HEK293 (cell line): ENCODE data around the gene UFD1.

Experiments used
- CTCF ChIA-PET: fragments of 350-600 bp; formaldehyde crosslinking; extraction: SDS; loops from one replicate; lab custom pipeline; 2021; ENCODE audit warnings: antibody characterized with exemption; lab: Yijun Ruan, JAX
- POLR2A ChIA-PET: fragments of 300-600 bp; formaldehyde crosslinking; extraction: SDS; loops from one replicate; lab custom pipeline; 2020; ENCODE audit warnings: antibody characterized with exemption, inconsistent platforms; lab: Yijun Ruan, JAX
- H3K27ac ChIP-seq: fragments of 200-500 bp; sonication (Bioruptor generic); 2 replicates; pipeline ENCODE4 v1.5.1; 2014; ENCODE audit warnings: low read depth, low read length, control low read depth, inconsistent platforms; ENCODE audit errors: extremely low read depth
- H3K36me3 ChIP-seq, 2 experiments: fragments of 200-500 bp in 1 of 2; sonication (Bioruptor generic) in 1 of 2; 1 replicate in 1 of 2; 2 replicates in 1 of 2; pipeline ENCODE4 v1.5.1; 2014 to 2017; ENCODE audit warnings: inconsistent platforms in 2 of 2, low read length in 2 of 2; ENCODE audit not compliant: control insufficient read depth in 2 of 2, insufficient read depth in 1 of 2
- H3K4me1 ChIP-seq: fragments of 200-500 bp; sonication (Bioruptor generic); 2 replicates; pipeline ENCODE4 v1.5.1; 2014; ENCODE audit warnings: mild to moderate bottlenecking, low read length, inconsistent platforms; ENCODE audit not compliant: control insufficient read depth, insufficient read depth
- H3K4me3 ChIP-seq: 2 replicates; pipeline ENCODE4 v1.5.1; 2011; ENCODE audit warnings: low read depth, mild to moderate bottlenecking, control low read depth, low read length, moderate library complexity
- H3K9me3 ChIP-seq: fragments of 200-500 bp; sonication (Bioruptor generic); 2 replicates; pipeline ENCODE4 v1.5.1; 2014; ENCODE audit warnings: low read depth, low read length, inconsistent platforms; ENCODE audit not compliant: control insufficient read depth, insufficient read depth
- BCL11A ChIP-seq: fragments of 450-650 bp; formaldehyde crosslinking; IDR thresholded peaks from 2 replicates; pipeline ENCODE4 v1.5.1; 2016; ENCODE audit warnings: low read depth, missing biosample characterization, missing genetic modification characterization
- BCL11B ChIP-seq: fragments of 450-650 bp; formaldehyde crosslinking; IDR thresholded peaks from 2 replicates; pipeline ENCODE4 v1.5.1; 2016; ENCODE audit warnings: low read depth, missing biosample characterization, missing genetic modification characterization
- HOXC10 ChIP-seq: sonication (generic); formaldehyde crosslinking; IDR thresholded peaks from 2 replicates; pipeline ENCODE4 v1.8.1; 2023; ENCODE audit warnings: mild to moderate bottlenecking, missing genetic modification reagents
- SP3 ChIP-seq: fragments of 450-650 bp; formaldehyde crosslinking; IDR thresholded peaks from 2 replicates; pipeline ENCODE4 v1.5.1; 2016; ENCODE audit warnings: missing biosample characterization, missing genetic modification characterization
- YY1 ChIP-seq: fragments of 450-650 bp; formaldehyde crosslinking; IDR thresholded peaks from 2 replicates; pipeline ENCODE4 v1.5.1; 2018; ENCODE audit warnings: missing biosample characterization, missing genetic modification characterization
- ZFP41 ChIP-seq: fragments of 450-650 bp; formaldehyde crosslinking; IDR thresholded peaks from 2 replicates; pipeline ENCODE4 v1.5.1; 2016; ENCODE audit warnings: missing biosample characterization, missing genetic modification characterization, borderline replicate concordance
- ZNF114 ChIP-seq: fragments of 450-650 bp; formaldehyde crosslinking; IDR thresholded peaks from 2 replicates; pipeline ENCODE4 v1.5.0; 2017; ENCODE audit warnings: missing biosample characterization, missing genetic modification characterization
- ZNF169 ChIP-seq: fragments of 450-650 bp; formaldehyde crosslinking; IDR thresholded peaks from 2 replicates; pipeline ENCODE4 v1.5.1; 2016; ENCODE audit warnings: missing biosample characterization, missing genetic modification characterization
- ZNF184 ChIP-seq: fragments of 450-650 bp; IDR thresholded peaks from 2 replicates; pipeline ENCODE4 v1.5.1; 2018; ENCODE audit warnings: missing biosample characterization, mild to moderate bottlenecking, missing genetic modification characterization
- ZNF24 ChIP-seq: fragments of 450-650 bp; formaldehyde crosslinking; IDR thresholded peaks from 2 replicates; pipeline ENCODE4 v1.5.1; 2016; ENCODE audit warnings: missing biosample characterization, missing genetic modification characterization
- ZNF274 ChIP-seq, 2 experiments: fragments of 200-500 bp in 1 of 2; fragments of 450-650 bp in 1 of 2; sonication (Bioruptor generic) in 1 of 2; formaldehyde crosslinking in 1 of 2; IDR thresholded peaks; 2 replicates each; pipeline versions ENCODE4 v1.5.1 to v1.6.1; 2014 to 2016; ENCODE audit warnings: borderline replicate concordance in 1 of 2, inconsistent platforms in 1 of 2, low read length in 1 of 2, missing biosample characterization in 1 of 2, missing genetic modification characterization in 1 of 2
- ZNF354C ChIP-seq: fragments of 450-650 bp; formaldehyde crosslinking; IDR thresholded peaks from 2 replicates; pipeline ENCODE4 v1.5.1; 2016; ENCODE audit warnings: missing biosample characterization, missing genetic modification characterization, low read depth, borderline replicate concordance
- ZNF366 ChIP-seq: fragments of 450-650 bp; formaldehyde crosslinking; conservative IDR thresholded peaks from 2 replicates; pipeline ENCODE4 v1.5.1; 2016; ENCODE audit warnings: missing biosample characterization, missing genetic modification characterization
- ZNF37A ChIP-seq: fragments of 450-650 bp; IDR thresholded peaks from 2 replicates; pipeline ENCODE4 v1.5.1; 2018; ENCODE audit warnings: missing biosample characterization, missing genetic modification characterization
- ZNF394 ChIP-seq: fragments of 450-650 bp; formaldehyde crosslinking; IDR thresholded peaks from 2 replicates; pipeline ENCODE4 v1.5.1; 2016; ENCODE audit warnings: missing biosample characterization, missing genetic modification characterization, mild to moderate bottlenecking, moderate library complexity, borderline replicate concordance
- ZNF473 ChIP-seq: fragments of 450-650 bp; formaldehyde crosslinking; IDR thresholded peaks from 2 replicates; pipeline ENCODE4 v1.5.1; 2017; ENCODE audit warnings: missing biosample characterization, missing genetic modification characterization
- ZNF510 ChIP-seq: fragments of 450-650 bp; formaldehyde crosslinking; IDR thresholded peaks from 2 replicates; pipeline ENCODE4 v1.5.1; 2018; ENCODE audit warnings: mild to moderate bottlenecking, missing genetic modification characterization, missing biosample characterization; ENCODE audit not compliant: insufficient replicate concordance
- ZNF514 ChIP-seq: fragments of 450-650 bp; formaldehyde crosslinking; IDR thresholded peaks from 2 replicates; pipeline ENCODE4 v1.5.1; 2016; ENCODE audit warnings: missing biosample characterization, missing genetic modification characterization
- ZNF521 ChIP-seq: fragments of 450-650 bp; formaldehyde crosslinking; IDR thresholded peaks from 2 replicates; pipeline ENCODE4 v1.5.1; 2017; ENCODE audit warnings: missing biosample characterization, mild to moderate bottlenecking, missing genetic modification characterization
- ZNF571 ChIP-seq: fragments of 450-650 bp; formaldehyde crosslinking; IDR thresholded peaks from 2 replicates; pipeline ENCODE4 v1.5.0; 2017; ENCODE audit warnings: missing biosample characterization, missing genetic modification characterization
- ZNF610 ChIP-seq: fragments of 450-650 bp; formaldehyde crosslinking; IDR thresholded peaks from 2 replicates; pipeline ENCODE4 v1.5.1; 2016; ENCODE audit warnings: missing biosample characterization, missing genetic modification characterization, borderline replicate concordance
- ZNF624 ChIP-seq: fragments of 450-650 bp; formaldehyde crosslinking; IDR thresholded peaks from 2 replicates; pipeline ENCODE4 v1.5.1; 2017; ENCODE audit warnings: missing biosample characterization, missing genetic modification characterization
- ZNF707 ChIP-seq: fragments of 450-650 bp; formaldehyde crosslinking; IDR thresholded peaks from 2 replicates; pipeline ENCODE4 v1.5.1; 2016; ENCODE audit warnings: missing biosample characterization, missing genetic modification characterization
- ZSCAN30 ChIP-seq: fragments of 450-650 bp; IDR thresholded peaks from 2 replicates; pipeline ENCODE4 v1.5.1; 2018; ENCODE audit warnings: missing biosample characterization, mild to moderate bottlenecking, missing genetic modification characterization, moderate library complexity
- ZXDB ChIP-seq: fragments of 450-650 bp; formaldehyde crosslinking; IDR thresholded peaks from 2 replicates; pipeline ENCODE4 v1.5.1; 2016; ENCODE audit warnings: missing biosample characterization, missing genetic modification characterization
- TF ChIP-seq, protein P1 (sequence below): fragments of 450-650 bp; formaldehyde crosslinking; IDR thresholded peaks from 2 replicates; pipeline ENCODE4 v1.5.1; 2016; ENCODE audit warnings: missing biosample characterization, missing genetic modification characterization, low read depth
- TF ChIP-seq, protein P2 (sequence below): fragments of 450-650 bp; formaldehyde crosslinking; IDR thresholded peaks from 2 replicates; pipeline ENCODE4 v1.5.1; 2016; ENCODE audit warnings: missing biosample characterization, missing genetic modification characterization
- TF ChIP-seq, protein P3 (sequence below): fragments of 450-650 bp; formaldehyde crosslinking; IDR thresholded peaks from 2 replicates; pipeline ENCODE4 v1.5.1; 2017; ENCODE audit warnings: missing biosample characterization, missing genetic modification characterization

The UFD1 gene

DNA sequence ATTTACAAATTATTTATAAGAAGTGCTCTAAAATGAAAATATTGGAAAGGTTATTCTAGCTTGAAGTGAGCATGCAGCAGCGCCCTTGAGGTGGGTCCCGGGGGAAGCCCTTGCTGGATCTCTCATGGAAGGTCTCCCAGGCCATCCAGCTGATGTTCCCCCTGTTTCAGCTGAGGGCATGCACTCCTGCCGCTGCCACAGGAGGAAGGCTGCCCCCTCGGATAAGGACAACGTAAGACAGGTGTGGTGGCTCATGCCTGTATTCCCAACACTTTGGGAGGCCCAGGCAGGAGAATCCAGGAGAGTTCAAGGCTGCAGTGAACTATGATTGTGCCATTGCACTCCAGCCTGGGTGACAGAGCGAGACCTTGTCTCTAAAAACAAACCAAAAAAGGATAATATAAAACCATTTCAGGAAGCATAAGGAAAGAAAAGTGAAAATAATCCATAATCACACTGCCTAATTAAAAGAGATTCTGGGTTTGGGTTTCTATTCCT lies 15.7 kb upstream of the UFD1 start:
- ChIA-PET POLR2A (no interaction called here), CTCF (interaction anchor here (0.8 to 1.0 kb wide), 2 partner anchors 18 to 135 kb away, joined by 3 to 4 read pairs; no protein-coding TSS in a partner anchor)
- H3K4me1 ChIP-seq, result no peaks in the 10 kb centered on the region
- TF ChIP-seq ZNF473 (tag by site-specific recombination) (no peak), ZNF610 (no peak), ZNF37A (no peak), ZNF274 (IDR thresholded peaks at IDR 0.05; ENCODE audit: low read length) (no peak), ZNF274 (tag by site-specific recombination; IDR thresholded peaks at IDR 0.05; ENCODE audit: borderline replicate concordance) (no peak), BCL11B (tag by site-specific recombination) (no peak), ZNF521 (no peak), ZNF510 (tag by site-specific recombination) (no peak), ZNF394 (tag by site-specific recombination) (no peak), HOXC10 (CRISPR knock-in tag) (no peak), ZNF624 (tag by site-specific recombination) (no peak), BCL11A (tag by site-specific recombination) (no peak), ZNF24 (tag by site-specific recombination) (no peak), ZNF366 (tag by site-specific recombination) (no peak), SP3 (tag by site-specific recombination) (no peak), ZNF354C (tag by site-specific recombination) (no peak), ZXDB (tag by site-specific recombination) (no peak), ZNF114 (tag by site-specific recombination) (no peak), ZSCAN30 (tag by site-specific recombination) (no peak), ZNF571 (tag by site-specific recombination) (no peak)
- TF ChIP-seq, protein P1, sequence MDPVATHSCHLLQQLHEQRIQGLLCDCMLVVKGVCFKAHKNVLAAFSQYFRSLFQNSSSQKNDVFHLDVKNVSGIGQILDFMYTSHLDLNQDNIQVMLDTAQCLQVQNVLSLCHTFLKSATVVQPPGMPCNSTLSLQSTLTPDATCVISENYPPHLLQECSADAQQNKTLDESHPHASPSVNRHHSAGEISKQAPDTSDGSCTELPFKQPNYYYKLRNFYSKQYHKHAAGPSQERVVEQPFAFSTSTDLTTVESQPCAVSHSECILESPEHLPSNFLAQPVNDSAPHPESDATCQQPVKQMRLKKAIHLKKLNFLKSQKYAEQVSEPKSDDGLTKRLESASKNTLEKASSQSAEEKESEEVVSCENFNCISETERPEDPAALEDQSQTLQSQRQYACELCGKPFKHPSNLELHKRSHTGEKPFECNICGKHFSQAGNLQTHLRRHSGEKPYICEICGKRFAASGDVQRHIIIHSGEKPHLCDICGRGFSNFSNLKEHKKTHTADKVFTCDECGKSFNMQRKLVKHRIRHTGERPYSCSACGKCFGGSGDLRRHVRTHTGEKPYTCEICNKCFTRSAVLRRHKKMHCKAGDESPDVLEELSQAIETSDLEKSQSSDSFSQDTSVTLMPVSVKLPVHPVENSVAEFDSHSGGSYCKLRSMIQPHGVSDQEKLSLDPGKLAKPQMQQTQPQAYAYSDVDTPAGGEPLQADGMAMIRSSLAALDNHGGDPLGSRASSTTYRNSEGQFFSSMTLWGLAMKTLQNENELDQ (tag by site-specific recombination), result no peak
- H3K27ac ChIP-seq, result no peak overlapping the region
- no peaks in the 10 kb centered on the region for H3K9me3 ChIP-seq
- H3K4me3 ChIP-seq, result no peak overlapping the region
- peaks cover 36 to 93% of the 10 kb centered on the region in 2 experiments for H3K36me3 ChIP-seq

- Histone ChIP-seq H3K4me3 (no peak overlapping the region), H3K4me1 (no peaks in the 10 kb centered on the region), H3K36me3 (peaks cover 36 to 93% of the 10 kb centered on the region in 2 experiments), H3K27ac (no peak overlapping the region), H3K9me3 (no peaks in the 10 kb centered on the region)
- ChIA-PET POLR2A (interaction anchor here (1.1 kb wide), 1 partner anchor 14 kb away, joined by 3 read pairs; the partner anchor contains the start of gene CDC45), CTCF (interaction anchor here (0.8 to 1.3 kb wide), 3 partner anchors 17 to 136 kb away, joined by 3 to 4 read pairs (median 4); no protein-coding TSS in a partner anchor)
- TF ChIP-seq ZNF707 (tag by site-specific recombination) (no peak), ZNF571 (tag by site-specific recombination) (no peak), ZFP41 (no peak), ZNF184 (tag by site-specific recombination) (no peak), ZNF514 (no peak), ZNF169 (no peak), YY1 (tag by site-specific recombination) (no peak)
- TF ChIP-seq, protein P2, sequence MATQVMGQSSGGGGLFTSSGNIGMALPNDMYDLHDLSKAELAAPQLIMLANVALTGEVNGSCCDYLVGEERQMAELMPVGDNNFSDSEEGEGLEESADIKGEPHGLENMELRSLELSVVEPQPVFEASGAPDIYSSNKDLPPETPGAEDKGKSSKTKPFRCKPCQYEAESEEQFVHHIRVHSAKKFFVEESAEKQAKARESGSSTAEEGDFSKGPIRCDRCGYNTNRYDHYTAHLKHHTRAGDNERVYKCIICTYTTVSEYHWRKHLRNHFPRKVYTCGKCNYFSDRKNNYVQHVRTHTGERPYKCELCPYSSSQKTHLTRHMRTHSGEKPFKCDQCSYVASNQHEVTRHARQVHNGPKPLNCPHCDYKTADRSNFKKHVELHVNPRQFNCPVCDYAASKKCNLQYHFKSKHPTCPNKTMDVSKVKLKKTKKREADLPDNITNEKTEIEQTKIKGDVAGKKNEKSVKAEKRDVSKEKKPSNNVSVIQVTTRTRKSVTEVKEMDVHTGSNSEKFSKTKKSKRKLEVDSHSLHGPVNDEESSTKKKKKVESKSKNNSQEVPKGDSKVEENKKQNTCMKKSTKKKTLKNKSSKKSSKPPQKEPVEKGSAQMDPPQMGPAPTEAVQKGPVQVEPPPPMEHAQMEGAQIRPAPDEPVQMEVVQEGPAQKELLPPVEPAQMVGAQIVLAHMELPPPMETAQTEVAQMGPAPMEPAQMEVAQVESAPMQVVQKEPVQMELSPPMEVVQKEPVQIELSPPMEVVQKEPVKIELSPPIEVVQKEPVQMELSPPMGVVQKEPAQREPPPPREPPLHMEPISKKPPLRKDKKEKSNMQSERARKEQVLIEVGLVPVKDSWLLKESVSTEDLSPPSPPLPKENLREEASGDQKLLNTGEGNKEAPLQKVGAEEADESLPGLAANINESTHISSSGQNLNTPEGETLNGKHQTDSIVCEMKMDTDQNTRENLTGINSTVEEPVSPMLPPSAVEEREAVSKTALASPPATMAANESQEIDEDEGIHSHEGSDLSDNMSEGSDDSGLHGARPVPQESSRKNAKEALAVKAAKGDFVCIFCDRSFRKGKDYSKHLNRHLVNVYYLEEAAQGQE (tag by site-specific recombination), result no peak
- TF ChIP-seq, protein P3, sequence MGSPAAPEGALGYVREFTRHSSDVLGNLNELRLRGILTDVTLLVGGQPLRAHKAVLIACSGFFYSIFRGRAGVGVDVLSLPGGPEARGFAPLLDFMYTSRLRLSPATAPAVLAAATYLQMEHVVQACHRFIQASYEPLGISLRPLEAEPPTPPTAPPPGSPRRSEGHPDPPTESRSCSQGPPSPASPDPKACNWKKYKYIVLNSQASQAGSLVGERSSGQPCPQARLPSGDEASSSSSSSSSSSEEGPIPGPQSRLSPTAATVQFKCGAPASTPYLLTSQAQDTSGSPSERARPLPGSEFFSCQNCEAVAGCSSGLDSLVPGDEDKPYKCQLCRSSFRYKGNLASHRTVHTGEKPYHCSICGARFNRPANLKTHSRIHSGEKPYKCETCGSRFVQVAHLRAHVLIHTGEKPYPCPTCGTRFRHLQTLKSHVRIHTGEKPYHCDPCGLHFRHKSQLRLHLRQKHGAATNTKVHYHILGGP (tag by site-specific recombination), result no peak
Measured at GRCh38 chr22:19494001-19494560, 15.1 kb upstream of the UFD1 start.
